Mesodermal cell (in vitro differentiated cells): ENCODE measurements around the gene PUS7.
"Not testable (repeated sequence)": the region's sequence is repeated elsewhere in the genome, so short reads cannot be mapped to it uniquely, and the experiment has no call there.

ENCODE experiments used
- H3K27ac ChIP-seq: 2 replicates; pipeline ENCODE4 v1.7.0; 2013; ENCODE audit warnings: mild to moderate bottlenecking, low read depth, low read length, moderate library complexity; ENCODE audit not compliant: severe bottlenecking
- H3K36me3 ChIP-seq: 2 replicates; pipeline ENCODE4 v1.7.1; 2013; ENCODE audit warnings: mild to moderate bottlenecking, low read length, moderate library complexity; ENCODE audit not compliant: control insufficient read depth, insufficient read depth
- H3K4me1 ChIP-seq: one replicate; pipeline ENCODE4 v1.7.1; 2013; ENCODE audit warnings: mild to moderate bottlenecking, low read length; ENCODE audit not compliant: insufficient read depth, control insufficient read depth, poor library complexity, severe bottlenecking
- H3K4me3 ChIP-seq: 2 replicates; pipeline ENCODE4 v1.7.0; 2013; ENCODE audit warnings: low read length, control low read depth, mild to moderate bottlenecking; ENCODE audit not compliant: insufficient read depth, poor library complexity, severe bottlenecking; ENCODE audit errors: extremely low read depth
- H3K9me3 ChIP-seq: 2 replicates; pipeline ENCODE4 v1.7.1; 2013; ENCODE audit warnings: mild to moderate bottlenecking, low read length, moderate library complexity; ENCODE audit not compliant: control insufficient read depth
- WGBS, 2 experiments: methylation state at CpG; one replicate each; pipeline ENCODE4 v1.1.5; 2013; ENCODE audit warnings: missing lambda C conversion rate in 2 of 2; ENCODE audit not compliant: insufficient coverage in 2 of 2; 5-methylcytosine and 5-hydroxymethylcytosine counted together

The PUS7 gene

DNA sequence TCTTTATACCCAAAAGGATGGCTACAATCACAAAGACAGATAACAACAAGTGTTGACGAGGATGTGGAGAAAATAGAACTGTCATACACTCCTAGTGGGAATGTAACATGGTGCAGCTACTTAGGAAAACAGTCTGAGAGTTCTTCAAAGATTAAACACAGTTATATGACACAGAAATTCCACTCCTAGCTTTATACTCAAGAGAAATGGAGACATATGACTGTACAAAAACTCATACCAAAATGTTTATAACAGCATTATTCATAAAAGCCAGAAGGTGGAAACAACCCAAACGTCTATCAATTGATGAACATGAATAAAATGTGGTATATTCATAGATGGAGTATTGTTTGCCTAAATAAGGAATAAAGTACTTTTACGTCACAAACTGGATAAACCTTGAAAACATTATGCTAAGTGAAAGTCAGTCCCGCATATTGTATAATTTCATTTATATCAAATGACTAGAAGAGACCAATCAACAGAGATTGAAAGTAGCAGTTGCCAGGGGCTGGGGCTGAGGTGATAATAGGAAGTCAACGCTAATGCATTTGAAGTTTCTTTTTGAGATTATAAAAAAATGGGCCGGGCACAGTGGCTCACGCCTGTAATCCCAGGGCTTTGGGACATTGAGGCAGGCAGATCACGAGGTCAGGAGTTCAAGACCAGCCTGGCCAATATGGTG lies 71.8 kb downstream of the PUS7 start:
- H3K4me1 ChIP-seq = no peaks in the 10 kb centered on the region
- H3K27ac ChIP-seq = no peak overlapping the region
- 95 to 98% methylated on average over 4 of the region's 8 CpGs for WGBS, 2 experiments

DNA sequence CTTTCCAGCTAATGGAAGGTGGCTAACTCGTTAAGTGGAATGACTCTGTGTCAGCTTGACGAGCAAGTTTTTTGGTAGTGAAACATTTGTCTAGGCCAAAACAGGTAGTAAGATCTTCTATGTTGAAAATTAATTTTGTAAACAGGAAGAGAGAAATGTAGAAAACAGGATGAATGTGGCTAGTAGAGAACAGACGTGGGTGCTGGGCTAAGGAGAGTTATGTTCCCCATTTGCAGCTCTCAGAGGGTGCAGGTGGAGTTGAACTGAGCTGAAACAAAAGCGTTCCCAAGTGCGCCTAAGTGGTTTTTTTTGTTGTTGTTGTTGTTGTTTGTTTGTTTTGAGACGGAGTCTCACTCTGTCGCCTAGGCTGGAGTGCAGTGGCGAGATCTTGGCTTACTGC lies 73.9 kb downstream of the PUS7 start:
- 93 to 96% methylated on average over 7 of the region's 8 CpGs for WGBS, 2 experiments
- Histone ChIP-seq H3K27ac (no peak overlapping the region), H3K4me3 (no peak overlapping the region), H3K36me3 (no peaks in the 10 kb centered on the region), H3K9me3 (no peaks in the 10 kb centered on the region), H3K4me1 (no peaks in the 10 kb centered on the region)

More for the DNA sequence above, 71.8 kb downstream of the PUS7 start:
- Histone ChIP-seq H3K4me3 (no peak overlapping the region), H3K9me3 (no peaks in the 10 kb centered on the region), H3K36me3 (no peaks in the 10 kb centered on the region)

DNA sequence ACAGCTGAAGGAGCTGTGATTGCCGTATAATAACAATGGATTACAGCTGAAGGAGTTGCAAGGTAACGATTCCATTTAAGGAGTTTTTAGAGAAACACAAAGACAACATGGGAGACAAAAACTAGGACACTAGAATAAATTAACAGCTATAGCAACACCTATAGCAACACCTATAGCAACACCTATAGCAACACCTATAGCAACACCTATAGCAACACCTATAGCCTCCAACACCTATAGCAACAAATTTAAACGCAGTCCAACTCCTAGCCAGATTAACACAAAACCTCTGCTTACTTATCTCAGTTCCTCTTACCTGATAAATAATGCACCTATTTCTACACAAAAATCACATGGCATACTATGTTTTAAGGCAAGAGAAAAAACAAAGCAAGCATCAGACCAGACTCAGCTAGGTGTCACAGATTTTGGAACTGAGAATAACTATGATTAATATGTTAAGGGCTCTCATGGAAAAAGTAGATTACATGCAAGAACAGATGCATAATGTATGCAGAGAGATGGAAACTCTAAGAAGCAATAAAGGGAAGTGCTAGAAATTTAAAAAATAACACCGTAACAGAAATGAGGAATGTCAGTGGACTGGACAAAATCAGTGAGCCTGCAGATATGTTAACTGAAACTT lies 77.6 kb downstream of the PUS7 start:
- H3K4me3 ChIP-seq = no peak overlapping the region
- 69 to 100% methylated on average over 1 to 3 of the region's 4 CpGs for WGBS, 2 experiments
- H3K4me1 ChIP-seq = peaks cover 3% of the 10 kb centered on the region
- H3K27ac ChIP-seq = no peak overlapping the region
- no peaks in the 10 kb centered on the region for H3K9me3 ChIP-seq
- H3K36me3 ChIP-seq = no peaks in the 10 kb centered on the region

DNA sequence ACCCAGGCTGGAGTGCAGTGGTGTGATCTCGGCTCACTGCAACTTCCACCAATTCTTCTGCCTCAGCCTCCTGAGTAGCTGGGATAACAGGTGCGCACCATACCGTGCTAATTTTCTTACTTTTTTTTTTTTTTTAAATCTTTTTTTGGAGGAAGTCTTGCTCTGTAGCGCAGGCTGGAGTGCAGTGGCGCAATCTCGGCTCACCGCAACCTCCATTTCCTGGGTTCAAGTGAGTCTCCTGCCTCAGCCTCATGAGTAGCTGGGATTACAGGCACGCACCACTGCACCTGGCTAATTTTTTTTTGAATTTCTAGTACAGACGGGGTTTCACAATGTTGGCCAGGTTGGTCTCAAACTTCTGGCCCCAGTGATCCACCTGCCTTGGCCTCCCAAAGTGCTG lies 79.9 kb downstream of the PUS7 start:
- H3K4me1 ChIP-seq, H3K4me3 ChIP-seq, H3K9me3 ChIP-seq, H3K36me3 ChIP-seq, H3K27ac ChIP-seq: not testable (repeated sequence)
- 92 to 97% methylated on average over 7 of the region's 9 CpGs for WGBS, 2 experiments

DNA sequence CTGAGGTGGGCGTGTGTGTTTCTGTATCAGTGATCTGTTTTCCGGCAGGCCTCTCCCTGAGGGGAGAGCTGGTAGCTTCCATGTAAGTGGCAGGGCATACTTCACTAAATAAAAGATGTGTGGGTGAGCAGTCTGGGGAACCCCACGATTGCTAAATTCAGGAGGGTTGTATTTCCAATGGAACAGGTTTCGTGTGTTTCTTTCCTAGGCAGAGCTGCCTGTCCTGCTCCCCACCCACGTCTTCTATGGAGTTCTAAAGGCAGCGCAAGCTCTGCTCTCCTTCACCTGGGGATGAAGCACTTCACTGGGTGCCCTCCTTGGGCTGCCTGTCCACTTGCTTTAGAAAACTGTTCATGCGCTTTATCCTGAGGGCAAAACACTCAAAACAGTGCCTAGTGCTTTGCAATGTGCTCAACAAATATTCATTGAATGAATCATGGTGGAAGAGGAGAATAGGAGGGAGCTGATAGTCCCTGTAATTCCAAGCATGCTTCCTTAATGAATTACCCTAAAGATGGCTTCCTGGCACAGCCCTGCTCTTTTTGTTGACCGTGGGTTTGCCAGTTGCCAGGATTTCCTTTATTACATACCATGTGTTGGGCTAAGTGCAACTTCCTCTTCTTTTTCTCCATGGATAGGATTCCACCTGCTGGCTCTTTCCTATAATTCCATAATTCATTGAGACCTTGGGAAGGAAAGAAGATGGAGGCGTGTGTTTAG lies 82.7 kb downstream of the PUS7 start:
- Histone ChIP-seq H3K9me3 (no peaks in the 10 kb centered on the region), H3K36me3 (no peaks in the 10 kb centered on the region), H3K27ac (peak overlapping the region; percentile 78), H3K4me3 (no peak overlapping the region), H3K4me1 (peaks cover 8% of the 10 kb centered on the region)
- WGBS, 2 experiments = 89 to 92% methylated on average over 8 of the region's 9 CpGs

DNA sequence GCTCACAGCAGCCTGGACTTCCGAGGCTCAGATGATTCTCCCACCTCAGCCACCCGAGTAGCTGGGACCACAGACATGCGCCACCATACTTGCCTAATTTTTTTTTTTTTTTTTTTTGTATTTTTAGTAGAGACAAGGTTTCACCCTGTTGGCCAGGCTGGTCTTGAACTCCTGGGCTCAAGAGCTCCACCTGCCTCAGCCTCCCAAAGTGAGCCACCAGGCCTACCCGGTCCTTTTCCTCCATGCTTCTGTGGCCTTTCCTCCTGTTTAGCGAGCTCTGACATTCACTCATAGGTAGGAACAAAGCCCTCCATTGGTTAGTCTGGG lies 83.3 kb downstream of the PUS7 start:
- no peak overlapping the region for H3K4me3 ChIP-seq
- H3K27ac ChIP-seq = peak overlapping the region; percentile 78
- no peaks in the 10 kb centered on the region for H3K36me3 ChIP-seq
- 71 to 80% methylated on average over 1 of the region's 5 CpGs for WGBS, 2 experiments
- H3K4me1 ChIP-seq = peaks cover 8% of the 10 kb centered on the region
- H3K9me3 ChIP-seq = no peaks in the 10 kb centered on the region

DNA sequence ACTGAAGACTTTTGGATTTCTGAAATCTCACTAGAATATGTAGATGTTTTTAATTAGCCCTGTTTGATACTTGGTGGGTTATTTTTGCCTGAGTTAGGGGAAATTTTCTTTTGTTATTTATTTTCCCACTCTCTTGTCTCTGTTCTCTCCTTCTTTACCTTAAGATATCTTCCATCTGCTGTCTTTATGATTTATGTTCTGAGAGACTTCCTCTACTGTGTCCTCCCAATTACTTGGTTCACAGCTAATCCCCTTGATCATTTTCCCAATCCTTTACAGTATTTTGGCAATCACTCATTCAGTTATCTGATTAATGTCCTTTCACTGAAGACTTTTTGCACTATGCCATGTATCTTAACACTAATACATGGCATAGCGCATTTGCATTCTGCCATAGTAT lies 83.8 kb downstream of the PUS7 start:
- no peaks in the 10 kb centered on the region for H3K36me3 ChIP-seq
- H3K27ac ChIP-seq = no peak overlapping the region
- H3K4me1 ChIP-seq = peaks cover 8% of the 10 kb centered on the region
- no peak overlapping the region for H3K4me3 ChIP-seq
- no peaks in the 10 kb centered on the region for H3K9me3 ChIP-seq
- 100% methylated on average over 1 of the region's 1 CpG; no CpG with 5 or more reads in 1 of the 2 experiments for WGBS, 2 experiments

DNA sequence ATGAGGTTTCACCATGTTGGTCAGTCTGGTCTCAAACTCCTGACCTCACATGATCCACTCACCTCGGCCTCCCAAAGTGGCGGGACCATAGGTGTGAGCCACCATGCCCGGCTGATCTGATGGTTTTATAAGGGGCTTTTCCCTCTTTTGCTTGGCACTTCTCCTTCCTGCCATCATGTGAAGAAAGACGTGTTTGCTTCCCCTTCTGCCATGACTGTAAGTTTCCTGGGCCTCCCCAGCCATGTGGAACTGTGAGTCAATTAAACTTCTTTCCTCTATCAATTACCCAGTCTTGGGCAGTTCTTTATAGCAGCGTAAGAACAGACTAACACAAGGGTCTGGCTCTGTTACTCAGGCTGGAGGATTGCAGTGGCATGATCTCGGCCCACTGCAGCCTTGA lies 84.7 kb downstream of the PUS7 start:
- 85 to 95% methylated on average over 2 to 4 of the region's 6 CpGs for WGBS, 2 experiments
- not testable (repeated sequence) for H3K36me3 ChIP-seq, H3K4me1 ChIP-seq, H3K27ac ChIP-seq, H3K4me3 ChIP-seq, H3K9me3 ChIP-seq

DNA sequence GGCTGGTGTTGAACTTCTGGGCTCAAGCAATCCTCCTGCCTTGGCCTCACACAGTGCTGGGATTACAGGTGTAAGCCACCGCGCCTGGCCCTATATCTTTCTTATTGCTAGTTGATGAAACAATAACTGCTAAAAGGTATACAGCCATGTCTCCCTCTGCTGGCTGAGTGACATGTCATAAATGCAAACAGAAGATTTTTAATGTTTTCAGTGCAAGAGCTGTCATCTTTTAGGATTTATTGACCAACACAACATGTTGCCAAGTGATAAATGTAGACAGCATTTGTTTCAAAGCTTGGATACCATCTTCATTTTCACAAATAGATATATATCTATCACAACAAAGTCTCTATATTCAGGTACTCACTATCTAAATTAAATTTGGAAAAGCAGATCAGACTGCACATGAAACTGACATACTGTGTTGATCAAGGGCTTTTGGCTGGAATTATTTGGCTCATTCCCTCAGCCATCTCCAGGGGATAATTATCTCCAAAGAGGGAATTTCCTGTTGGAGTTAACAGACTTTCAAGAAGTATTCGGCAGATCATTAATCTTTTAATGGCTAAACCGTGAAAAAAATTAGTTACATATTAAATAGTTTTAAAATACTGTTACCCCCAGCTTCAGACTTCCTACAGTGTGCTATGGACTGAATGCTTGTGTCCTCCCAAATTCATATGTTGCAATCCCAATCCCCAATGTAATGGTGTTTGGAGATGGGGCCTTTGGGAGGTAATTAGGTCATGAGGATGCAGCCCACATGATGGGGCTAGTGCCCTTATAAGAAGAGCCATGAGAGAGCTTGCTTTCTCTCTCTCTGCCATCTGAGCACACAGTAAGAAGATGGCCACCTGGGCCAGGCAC lies 92.1 kb downstream of the PUS7 start:
- WGBS, 2 experiments = 86% methylated on average over 2 of the region's 4 CpGs; no CpG with 5 or more reads in 1 of the 2 experiments
- Histone ChIP-seq H3K9me3 (no peaks in the 10 kb centered on the region), H3K27ac (no peak overlapping the region), H3K4me3 (no peak overlapping the region), H3K36me3 (no peaks in the 10 kb centered on the region), H3K4me1 (no peaks in the 10 kb centered on the region)

DNA sequence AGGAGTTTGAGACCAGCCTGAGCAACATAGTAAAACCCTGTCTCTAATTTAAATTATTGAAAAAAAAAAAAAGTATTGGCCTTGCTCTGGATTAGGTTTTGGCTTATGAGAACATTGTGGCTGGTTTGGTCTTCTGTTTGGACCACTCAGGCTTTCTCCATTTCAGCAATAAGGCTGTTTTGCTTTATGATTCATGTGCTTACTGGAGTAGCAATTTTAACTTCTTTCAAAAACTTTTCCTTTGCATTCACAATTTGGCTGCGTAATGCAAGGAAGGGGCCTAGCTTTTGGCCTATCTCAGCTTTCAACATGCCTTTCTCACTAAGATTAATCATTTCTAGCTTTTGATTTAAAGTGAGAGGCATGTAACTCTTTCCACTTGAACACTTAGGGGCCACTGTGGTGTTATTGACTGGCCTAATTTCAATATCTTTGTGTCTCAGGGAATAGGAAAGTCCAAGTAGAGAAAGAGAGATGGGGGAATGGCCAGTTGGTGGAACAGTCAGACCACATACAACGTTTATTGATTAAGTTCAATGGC lies 95.4 kb downstream of the PUS7 start:
- H3K36me3 ChIP-seq = no peaks in the 10 kb centered on the region
- no peaks in the 10 kb centered on the region for H3K9me3 ChIP-seq
- WGBS, 2 experiments = 100% methylated on average over 1 of the region's 2 CpGs; no CpG with 5 or more reads in 1 of the 2 experiments
- no peak overlapping the region for H3K27ac ChIP-seq
- no peak overlapping the region for H3K4me3 ChIP-seq
- H3K4me1 ChIP-seq = no peaks in the 10 kb centered on the region
